Effector memory CD4-positive, alpha-beta T cell (primary cell): ENCODE measurements around the gene CACNA2D1.

ENCODE experiments used
- DNase-seq, 3 donors: peaks; one replicate each; pipeline ENCODE4 v3.0.0-alpha.2; 2020
- H3K27ac ChIP-seq: 2 replicates; pipeline ENCODE4 v1.7.0; 2013; ENCODE audit warnings: mild to moderate bottlenecking, low read length, moderate library complexity; ENCODE audit not compliant: insufficient read depth, poor library complexity, severe bottlenecking
- H3K27me3 ChIP-seq: replicated peaks from 2 replicates; pipeline ENCODE4 v1.7.0; 2013; ENCODE audit warnings: mild to moderate bottlenecking, low read length; ENCODE audit not compliant: insufficient read depth, control insufficient read depth, poor library complexity, severe bottlenecking
- H3K36me3 ChIP-seq: 2 replicates; pipeline ENCODE4 v1.7.0; 2013; ENCODE audit warnings: mild to moderate bottlenecking, low read length, moderate library complexity; ENCODE audit not compliant: control insufficient read depth, insufficient read depth
- H3K4me1 ChIP-seq: 2 replicates; pipeline ENCODE4 v1.7.0; 2013; ENCODE audit warnings: low read length, mild to moderate bottlenecking; ENCODE audit not compliant: control insufficient read depth, insufficient read depth, poor library complexity, severe bottlenecking
- H3K4me3 ChIP-seq: 2 replicates; pipeline ENCODE4 v1.7.0; 2013; ENCODE audit warnings: low read length, low read depth, mild to moderate bottlenecking; ENCODE audit not compliant: insufficient read depth, poor library complexity, severe bottlenecking
- H3K9me3 ChIP-seq: 2 replicates; pipeline ENCODE4 v1.7.0; 2013; ENCODE audit warnings: mild to moderate bottlenecking, low read length, moderate library complexity; ENCODE audit not compliant: control insufficient read depth

Gene CACNA2D1

DNA sequence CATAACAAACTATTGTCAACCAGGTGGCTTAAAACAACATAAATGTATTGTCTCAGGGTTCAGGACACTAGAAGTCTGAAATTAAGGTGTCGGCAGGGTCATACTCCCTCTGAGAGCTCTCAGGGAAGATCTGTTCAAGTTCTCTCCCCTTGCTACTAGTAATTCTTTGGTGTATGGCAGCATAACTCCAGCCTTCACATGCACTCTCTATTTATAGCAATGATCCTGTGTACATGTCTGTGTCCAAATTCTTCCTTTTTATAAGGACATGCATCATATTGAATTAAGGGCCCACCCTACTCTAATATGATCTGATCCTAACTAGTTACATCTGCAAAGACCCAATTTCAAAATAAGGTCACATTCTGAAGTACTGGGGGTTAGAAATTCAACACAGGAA, 27.2 kb downstream of the CACNA2D1 start:
- no peak for DNase-seq
- Histone ChIP-seq H3K9me3 (no peaks in the 10 kb centered on the region), H3K27ac (no peak overlapping the region), H3K4me1 (no peaks in the 10 kb centered on the region), H3K27me3 (no peaks in the 10 kb centered on the region), H3K36me3 (no peaks in the 10 kb centered on the region), H3K4me3 (no peak overlapping the region)

DNA sequence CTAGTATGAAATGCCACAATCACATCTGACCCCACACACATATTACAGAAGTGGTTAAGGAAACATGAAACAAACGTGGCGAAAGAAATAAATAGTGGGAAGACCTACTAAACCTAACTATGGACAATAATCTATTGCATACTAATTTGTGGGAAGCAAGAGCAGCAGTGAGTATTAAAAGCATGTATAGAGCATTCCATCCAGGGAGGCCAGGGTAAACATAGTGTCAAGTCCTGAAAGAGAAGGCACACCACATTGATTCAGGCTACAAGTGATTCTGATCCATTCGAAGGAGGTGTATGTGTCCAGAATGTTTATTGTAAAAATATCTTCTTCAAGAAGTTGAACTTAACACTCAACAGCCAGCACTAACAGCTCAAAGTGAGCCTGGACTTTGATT, 29.2 kb downstream of the CACNA2D1 start:
- Histone ChIP-seq H3K4me3 (no peak overlapping the region), H3K27ac (no peak overlapping the region), H3K27me3 (no peaks in the 10 kb centered on the region), H3K36me3 (no peaks in the 10 kb centered on the region), H3K9me3 (no peaks in the 10 kb centered on the region), H3K4me1 (no peaks in the 10 kb centered on the region)
- DNase-seq, result no peak

GRCh38 chr7:82413237-82413636, 30.3 kb downstream of the CACNA2D1 start:
- Histone ChIP-seq H3K27ac (no peak overlapping the region), H3K4me3 (no peak overlapping the region), H3K9me3 (no peaks in the 10 kb centered on the region), H3K36me3 (no peaks in the 10 kb centered on the region), H3K4me1 (no peaks in the 10 kb centered on the region), H3K27me3 (no peaks in the 10 kb centered on the region)
- no peak for DNase-seq

- DNase-seq, result no peak
- H3K27me3 ChIP-seq, result no peaks in the 10 kb centered on the region
- no peak overlapping the region for H3K27ac ChIP-seq
- no peaks in the 10 kb centered on the region for H3K4me1 ChIP-seq
- H3K4me3 ChIP-seq, result no peak overlapping the region
- H3K9me3 ChIP-seq, result no peaks in the 10 kb centered on the region
- no peaks in the 10 kb centered on the region for H3K36me3 ChIP-seq
Observed at GRCh38 chr7:82411732-82412131, 31.8 kb downstream of the CACNA2D1 start.

- no peak for DNase-seq
- Histone ChIP-seq H3K4me1 (no peaks in the 10 kb centered on the region), H3K36me3 (no peaks in the 10 kb centered on the region), H3K9me3 (no peaks in the 10 kb centered on the region), H3K4me3 (no peak overlapping the region), H3K27me3 (no peaks in the 10 kb centered on the region), H3K27ac (no peak overlapping the region)
Observed at GRCh38 chr7:82410461-82410860, 33.1 kb downstream of the CACNA2D1 start.

- no peaks in the 10 kb centered on the region for H3K9me3 ChIP-seq
- H3K36me3 ChIP-seq, result no peaks in the 10 kb centered on the region
- H3K27ac ChIP-seq, result no peak overlapping the region
- no peaks in the 10 kb centered on the region for H3K27me3 ChIP-seq
- H3K4me1 ChIP-seq, result no peaks in the 10 kb centered on the region
- no peak for DNase-seq
- H3K4me3 ChIP-seq, result no peak overlapping the region
Observed at GRCh38 chr7:82406937-82407336, 36.6 kb downstream of the CACNA2D1 start.

DNA sequence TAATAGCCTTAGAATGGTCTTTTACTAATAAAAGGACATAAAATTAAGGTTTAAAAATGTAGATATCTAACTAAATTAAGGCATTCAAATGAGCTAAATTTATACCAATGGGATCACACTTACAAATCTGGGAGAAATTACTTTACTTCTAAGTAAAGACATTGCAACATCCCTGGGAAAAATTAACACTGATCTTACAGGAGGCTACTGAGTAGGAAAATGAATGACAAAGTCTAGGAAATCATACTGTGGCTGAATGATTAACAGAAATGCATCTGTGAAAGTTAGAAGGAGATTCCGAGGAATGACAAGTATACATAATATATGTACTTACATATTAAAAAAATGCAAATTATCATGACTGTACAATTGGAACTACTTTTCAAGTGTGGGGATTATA, 38.3 kb downstream of the CACNA2D1 start:
- H3K36me3 ChIP-seq, result no peaks in the 10 kb centered on the region
- H3K4me3 ChIP-seq, result no peak overlapping the region
- H3K9me3 ChIP-seq, result no peaks in the 10 kb centered on the region
- no peak for DNase-seq
- H3K27ac ChIP-seq, result no peak overlapping the region
- H3K4me1 ChIP-seq, result no peaks in the 10 kb centered on the region
- no peaks in the 10 kb centered on the region for H3K27me3 ChIP-seq

DNA sequence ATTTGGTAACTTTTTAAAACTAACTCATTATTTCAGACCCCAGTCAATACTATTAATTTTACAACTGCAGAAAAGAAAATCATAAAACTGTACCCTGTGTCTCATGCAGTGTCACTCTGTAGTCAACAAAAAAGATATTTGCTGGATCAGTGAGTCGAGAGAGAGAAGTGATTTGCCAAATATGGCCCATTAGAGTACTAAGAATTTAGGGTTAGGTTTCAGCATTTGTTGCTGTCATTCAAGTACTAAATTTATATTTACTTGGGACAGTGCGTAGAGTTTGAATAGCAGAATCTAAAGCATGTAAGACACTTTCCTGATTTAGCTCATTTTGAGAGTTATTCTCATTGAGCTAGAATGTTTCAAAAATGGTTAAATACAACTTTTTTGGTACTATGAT, 38.9 kb downstream of the CACNA2D1 start:
- no peak for DNase-seq

GRCh38 chr7:82404094-82404493, 39.5 kb downstream of the CACNA2D1 start:
- DNase-seq, result no peak
- Histone ChIP-seq H3K4me1 (no peaks in the 10 kb centered on the region), H3K9me3 (no peaks in the 10 kb centered on the region), H3K27ac (no peak overlapping the region), H3K27me3 (no peaks in the 10 kb centered on the region), H3K4me3 (no peak overlapping the region), H3K36me3 (no peaks in the 10 kb centered on the region)

More for the DNA sequence above, 38.9 kb downstream of the CACNA2D1 start:
- Histone ChIP-seq H3K27ac (no peak overlapping the region), H3K36me3 (no peaks in the 10 kb centered on the region), H3K9me3 (no peaks in the 10 kb centered on the region), H3K4me3 (no peak overlapping the region), H3K4me1 (no peaks in the 10 kb centered on the region), H3K27me3 (no peaks in the 10 kb centered on the region)

GRCh38 chr7:82397879-82398524, 45.6 kb downstream of the CACNA2D1 start:
- Histone ChIP-seq H3K27me3 (no peaks in the 10 kb centered on the region), H3K4me3 (no peak overlapping the region), H3K36me3 (no peaks in the 10 kb centered on the region), H3K9me3 (peaks cover 3% of the 10 kb centered on the region), H3K4me1 (no peaks in the 10 kb centered on the region), H3K27ac (no peak overlapping the region)
- no peak for DNase-seq
